ENCODE measurements around the gene GPR45. TPM values are rescaled to one million over a fixed set of nuclear protein-coding genes. Genes with fewer than 3 reads are reported as not detected.

GPR45 gene
- total and polyA plus RNA-seq, 10 of the 15 experiments (the other 5 are each of a cell fraction or from before 2014, with no cell fraction given): not detected

GRCh38 chr2:105271393-105272045 lies 30.0 kb downstream of the GPR45 start:
- Histone ChIP-seq H3K27me3 (replicated peaks in 1 of 2; ENCODE audit: control insufficient read depth in 2 of 2, insufficient read depth in 2 of 2, low read length in 1 of 2) (no peaks in the 10 kb centered on the region), H4K20me1 (ENCODE audit: control insufficient read depth, insufficient read depth) (no peaks in the 10 kb centered on the region), H3K9me3 (replicated peaks; ENCODE audit: control insufficient read depth, insufficient read depth, low read length) (no peaks in the 10 kb centered on the region), H3K4me3 (no peak overlapping the region), H3K9ac (ENCODE audit: control insufficient read depth, insufficient read depth, low read length) (no peak overlapping the region), H3K36me3 (ENCODE audit: control insufficient read depth in 2 of 2, insufficient read depth in 2 of 2, low read length in 1 of 2) (peaks cover 31 to 39% of the 10 kb centered on the region in 2 experiments; a peak in 3 of 4 replicates), H2AFZ (ENCODE audit: control insufficient read depth, low read depth, low read length) (no peak overlapping the region), H3K27ac (ENCODE audit: control insufficient read depth, insufficient read depth) (no peak overlapping the region), H3K4me2 (ENCODE audit: control insufficient read depth, insufficient read depth) (no peak overlapping the region), H3K4me1 (ENCODE audit: control insufficient read depth, insufficient read depth, low read length) (no peaks in the 10 kb centered on the region), H3K79me2 (ENCODE audit: control insufficient read depth, insufficient read depth, low read length) (no peaks in the 10 kb centered on the region)
- ATAC-seq (no peak), DNase-seq (ENCODE audit: low read depth, low spot score) (no peak), FAIRE-seq (no peak)
- 78% methylated on average over 14 of the region's 14 CpGs for WGBS (ENCODE audit: insufficient coverage, insufficient replicate concordance, low lambda C conversion rate, missing lambda C conversion rate)
- SMC1A ChIA-PET (ENCODE audit: uncharacterized antibody, unreplicated experiment): no interaction called here
- in situ Hi-C loops (cut with MboI): no loop called here
- RAD21 ChIA-PET (ENCODE audit: unreplicated experiment): no interaction called here
- TF ChIP-seq POLR2AphosphoS5 (IDR thresholded peaks at IDR 0.05; ENCODE audit: low read length) (no peak), ZZZ3 (IDR thresholded peaks at IDR 0.05; ENCODE audit: control insufficient read depth, insufficient read length, low read depth) (no peak), TBL1XR1 (IDR thresholded peaks at IDR 0.05; ENCODE audit: low read depth, low read length) (no peak), LARP7 (IDR thresholded peaks at IDR 0.05) (no peak), ZNF207 (IDR thresholded peaks at IDR 0.05; ENCODE audit: borderline replicate concordance) (no peak), PAX5 (IDR thresholded peaks at IDR 0.05; ENCODE audit: borderline replicate concordance, low read depth, low read length) (no peak), STAT1 (conservative IDR thresholded peaks at IDR 0.05) (no peak), ESRRA (IDR thresholded peaks at IDR 0.05; ENCODE audit: low read length) (no peak), E2F8 (IDR thresholded peaks at IDR 0.05; ENCODE audit: low read depth, partially characterized antibody) (no peak), EZH2 (IDR thresholded peaks at IDR 0.05; ENCODE audit: borderline replicate concordance, control insufficient read depth, low read depth, low read length) (no peak)
- POLR2A ChIA-PET: no interaction called here
- no TSS peak for BruUV-seq (replicated peaks)
- intact Hi-C loops (cut with micrococcal nuclease; ENCODE audit: unreplicated experiment): no loop called here
- CTCF ChIA-PET: no interaction called here

All from GM12878 (cell line).